OCI-LY1 (cell line): ENCODE data around the gene CADM1.

Experiments
- CTCF ChIP-seq: fragments of 200-600 bp; sonication (generic), shearing (Covaris generic); IDR thresholded peaks from 2 replicates; pipeline ENCODE4 v1.5.1; 2017; ENCODE audit warnings: mild to moderate bottlenecking, antibody characterized with exemption, low read length, moderate library complexity, mixed read lengths
- EZH2 ChIP-seq: fragments of 200-600 bp; sonication (generic), shearing (Covaris generic); IDR thresholded peaks from 2 replicates; pipeline ENCODE4 v1.8.0; 2017; ENCODE audit warnings: borderline replicate concordance, mixed run types, mild to moderate bottlenecking, antibody characterized with exemption, low read length, moderate library complexity, mixed read lengths

- TF ChIP-seq CTCF (no peak), EZH2 (no peak)
Measured at GRCh38 chr11:115276191-115276590, 228.0 kb downstream of the CADM1 start.
